ENCODE results near the gene KDM4C. TPM values are rescaled to one million over a fixed set of nuclear protein-coding genes. Genes with fewer than 3 reads are reported as not detected.

Gene KDM4C
- total RNA-seq, 1 experiment from 2014 or later = 4.8 TPM

GRCh38 chr9:6895754-6896153 lies 138.0 kb downstream of the KDM4C start:
- no TSS peak for BruUV-seq (replicated peaks)

DNA sequence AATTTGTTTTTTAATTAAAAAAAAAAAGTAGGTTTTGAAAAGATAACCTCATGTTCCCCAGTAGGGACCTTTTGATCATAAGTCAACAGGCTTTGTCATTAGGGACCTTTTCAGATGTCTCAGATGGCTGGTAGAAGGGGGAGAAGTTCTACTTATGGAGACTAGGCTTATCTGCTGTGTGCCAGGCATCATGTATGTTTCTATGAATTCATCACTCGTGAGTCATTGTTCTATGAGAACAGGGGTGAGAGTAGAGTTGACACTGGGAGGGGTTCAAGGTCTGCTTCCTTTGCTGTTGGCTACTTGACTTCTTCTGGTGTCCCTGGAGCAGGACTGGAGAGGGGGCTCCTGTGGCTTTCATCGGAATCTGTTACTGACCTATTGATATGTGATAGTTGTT lies 138.8 kb downstream of the KDM4C start:
- POLR2A ChIA-PET (ENCODE audit: low non-redundant PET) = no interaction called here
- Histone ChIP-seq H3K27ac (ENCODE audit: low read depth, low read length, poor library complexity, severe bottlenecking) (no peak overlapping the region), H3K27me3 (replicated peaks; ENCODE audit: insufficient read depth, low read depth, low read length, poor library complexity) (no peaks in the 10 kb centered on the region), H3K36me3 (ENCODE audit: insufficient read depth, low read length, poor library complexity, severe bottlenecking) (no peaks in the 10 kb centered on the region), H3K4me3 (ENCODE audit: low read depth, low read length, poor library complexity, severe bottlenecking) (no peak overlapping the region), H3K4me1 (ENCODE audit: insufficient read depth, low read length, poor library complexity, severe bottlenecking) (peaks cover 16% of the 10 kb centered on the region), H3K9me3 (ENCODE audit: low read depth, low read length, poor library complexity, severe bottlenecking) (no peaks in the 10 kb centered on the region)
- no peak for TF ChIP-seq EZH2 (IDR thresholded peaks at IDR 0.05; ENCODE audit: borderline replicate concordance, low read depth, low read length, poor library complexity, severe bottlenecking)
- TF ChIP-seq, protein P1, sequence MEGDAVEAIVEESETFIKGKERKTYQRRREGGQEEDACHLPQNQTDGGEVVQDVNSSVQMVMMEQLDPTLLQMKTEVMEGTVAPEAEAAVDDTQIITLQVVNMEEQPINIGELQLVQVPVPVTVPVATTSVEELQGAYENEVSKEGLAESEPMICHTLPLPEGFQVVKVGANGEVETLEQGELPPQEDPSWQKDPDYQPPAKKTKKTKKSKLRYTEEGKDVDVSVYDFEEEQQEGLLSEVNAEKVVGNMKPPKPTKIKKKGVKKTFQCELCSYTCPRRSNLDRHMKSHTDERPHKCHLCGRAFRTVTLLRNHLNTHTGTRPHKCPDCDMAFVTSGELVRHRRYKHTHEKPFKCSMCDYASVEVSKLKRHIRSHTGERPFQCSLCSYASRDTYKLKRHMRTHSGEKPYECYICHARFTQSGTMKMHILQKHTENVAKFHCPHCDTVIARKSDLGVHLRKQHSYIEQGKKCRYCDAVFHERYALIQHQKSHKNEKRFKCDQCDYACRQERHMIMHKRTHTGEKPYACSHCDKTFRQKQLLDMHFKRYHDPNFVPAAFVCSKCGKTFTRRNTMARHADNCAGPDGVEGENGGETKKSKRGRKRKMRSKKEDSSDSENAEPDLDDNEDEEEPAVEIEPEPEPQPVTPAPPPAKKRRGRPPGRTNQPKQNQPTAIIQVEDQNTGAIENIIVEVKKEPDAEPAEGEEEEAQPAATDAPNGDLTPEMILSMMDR (conservative IDR thresholded peaks at IDR 0.05; ENCODE audit: low read depth, low read length) = no peak
- CTCF ChIA-PET = no interaction called here
- DNase-seq (ENCODE audit: low spot score) = no peak
- intact Hi-C loops (cut with micrococcal nuclease; ENCODE audit: unreplicated experiment) = no loop called here
- BruUV-seq (replicated peaks) = no TSS peak

More at GRCh38 chr9:6895754-6896153, 138.0 kb downstream of the KDM4C start:
- Histone ChIP-seq H3K4me1 (ENCODE audit: insufficient read depth, low read length, poor library complexity, severe bottlenecking) (peaks cover 16% of the 10 kb centered on the region), H3K27ac (ENCODE audit: low read depth, low read length, poor library complexity, severe bottlenecking) (no peak overlapping the region), H3K9me3 (ENCODE audit: low read depth, low read length, poor library complexity, severe bottlenecking) (no peaks in the 10 kb centered on the region), H3K27me3 (replicated peaks; ENCODE audit: insufficient read depth, low read depth, low read length, poor library complexity) (no peaks in the 10 kb centered on the region), H3K36me3 (ENCODE audit: insufficient read depth, low read length, poor library complexity, severe bottlenecking) (no peaks in the 10 kb centered on the region), H3K4me3 (ENCODE audit: low read depth, low read length, poor library complexity, severe bottlenecking) (no peak overlapping the region)
- POLR2A ChIA-PET (ENCODE audit: low non-redundant PET) = no interaction called here
- CTCF ChIA-PET = no interaction called here
- intact Hi-C loops (cut with micrococcal nuclease; ENCODE audit: unreplicated experiment) = no loop called here
- TF ChIP-seq, protein P1 (conservative IDR thresholded peaks at IDR 0.05; ENCODE audit: low read depth, low read length) = no peak
- TF ChIP-seq EZH2 (IDR thresholded peaks at IDR 0.05; ENCODE audit: borderline replicate concordance, low read depth, low read length, poor library complexity, severe bottlenecking) = no peak
- no peak for DNase-seq (ENCODE audit: low spot score)

GRCh38 chr9:6897207-6897822 lies 139.5 kb downstream of the KDM4C start:
- Histone ChIP-seq H3K36me3 (ENCODE audit: insufficient read depth, low read length, poor library complexity, severe bottlenecking) (no peaks in the 10 kb centered on the region), H3K9me3 (ENCODE audit: low read depth, low read length, poor library complexity, severe bottlenecking) (no peaks in the 10 kb centered on the region), H3K4me1 (ENCODE audit: insufficient read depth, low read length, poor library complexity, severe bottlenecking) (peaks cover 16% of the 10 kb centered on the region), H3K27ac (ENCODE audit: low read depth, low read length, poor library complexity, severe bottlenecking) (no peak overlapping the region), H3K4me3 (ENCODE audit: low read depth, low read length, poor library complexity, severe bottlenecking) (no peak overlapping the region), H3K27me3 (replicated peaks; ENCODE audit: insufficient read depth, low read depth, low read length, poor library complexity) (no peaks in the 10 kb centered on the region)
- ChIA-PET CTCF (no interaction called here), POLR2A (ENCODE audit: low non-redundant PET) (no interaction called here)
- no peak for DNase-seq (ENCODE audit: low spot score)
- TF ChIP-seq, protein P1 (conservative IDR thresholded peaks at IDR 0.05; ENCODE audit: low read depth, low read length) = no peak
- TF ChIP-seq EZH2 (IDR thresholded peaks at IDR 0.05; ENCODE audit: borderline replicate concordance, low read depth, low read length, poor library complexity, severe bottlenecking) = no peak
- BruUV-seq (replicated peaks) = no TSS peak
- intact Hi-C loops (cut with micrococcal nuclease; ENCODE audit: unreplicated experiment) = no loop called here
